ENCODE data around the gene UBASH3A.

The UBASH3A gene

GRCh38 chr21:42411891-42412635 lies 8.4 kb downstream of the UBASH3A start:
- in situ Hi-C loops (cut with MboI; ENCODE audit: low sequenced_read_pairs, unreplicated experiment): no loop called here
- TF ChIP-seq, protein P1, sequence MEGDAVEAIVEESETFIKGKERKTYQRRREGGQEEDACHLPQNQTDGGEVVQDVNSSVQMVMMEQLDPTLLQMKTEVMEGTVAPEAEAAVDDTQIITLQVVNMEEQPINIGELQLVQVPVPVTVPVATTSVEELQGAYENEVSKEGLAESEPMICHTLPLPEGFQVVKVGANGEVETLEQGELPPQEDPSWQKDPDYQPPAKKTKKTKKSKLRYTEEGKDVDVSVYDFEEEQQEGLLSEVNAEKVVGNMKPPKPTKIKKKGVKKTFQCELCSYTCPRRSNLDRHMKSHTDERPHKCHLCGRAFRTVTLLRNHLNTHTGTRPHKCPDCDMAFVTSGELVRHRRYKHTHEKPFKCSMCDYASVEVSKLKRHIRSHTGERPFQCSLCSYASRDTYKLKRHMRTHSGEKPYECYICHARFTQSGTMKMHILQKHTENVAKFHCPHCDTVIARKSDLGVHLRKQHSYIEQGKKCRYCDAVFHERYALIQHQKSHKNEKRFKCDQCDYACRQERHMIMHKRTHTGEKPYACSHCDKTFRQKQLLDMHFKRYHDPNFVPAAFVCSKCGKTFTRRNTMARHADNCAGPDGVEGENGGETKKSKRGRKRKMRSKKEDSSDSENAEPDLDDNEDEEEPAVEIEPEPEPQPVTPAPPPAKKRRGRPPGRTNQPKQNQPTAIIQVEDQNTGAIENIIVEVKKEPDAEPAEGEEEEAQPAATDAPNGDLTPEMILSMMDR (IDR thresholded peaks at IDR 0.05; ENCODE audit: borderline replicate concordance, control extremely low read depth, extremely low read depth, insufficient read depth, missing control alignments): no peak

GRCh38 chr21:42412636-42412933 lies 8.9 kb downstream of the UBASH3A start:
- in situ Hi-C loops (cut with MboI; ENCODE audit: low sequenced_read_pairs, unreplicated experiment): no loop called here

More at GRCh38 chr21:42411891-42412635, 8.4 kb downstream of the UBASH3A start:
- no peak for DNase-seq (ENCODE audit: low spot score)

GRCh38 chr21:42413093-42413492 lies 9.4 kb downstream of the UBASH3A start:
- DNase-seq (ENCODE audit: low spot score): no peak
- in situ Hi-C loops (cut with MboI; ENCODE audit: low sequenced_read_pairs, unreplicated experiment): no loop called here

More at GRCh38 chr21:42412636-42412933, 8.9 kb downstream of the UBASH3A start:
- TF ChIP-seq, protein P1 (IDR thresholded peaks at IDR 0.05; ENCODE audit: borderline replicate concordance, control extremely low read depth, extremely low read depth, insufficient read depth, missing control alignments): no peak
- no peak for DNase-seq (ENCODE audit: low spot score)

DNA sequence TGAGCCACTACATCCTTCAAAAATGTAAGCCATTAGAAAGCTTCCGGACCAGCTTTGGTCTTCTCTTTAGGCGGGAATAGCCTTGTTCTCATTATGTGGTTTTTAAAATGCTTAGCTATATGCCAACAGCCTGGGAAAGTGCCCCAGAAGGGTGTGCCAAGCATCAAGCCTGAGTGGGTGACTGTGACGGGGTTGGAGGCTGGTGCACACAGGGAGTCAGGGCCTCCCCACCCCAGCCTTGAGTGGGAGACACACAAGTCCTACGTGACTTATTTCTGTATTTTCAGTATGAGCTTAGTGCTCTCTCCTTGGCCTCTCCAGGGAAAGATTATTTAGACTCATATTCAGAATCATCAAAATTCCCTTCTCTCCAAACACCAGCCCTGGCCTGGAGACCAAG lies 9.8 kb downstream of the UBASH3A start:
- no peak for DNase-seq (ENCODE audit: low spot score)
- TF ChIP-seq, protein P1 (IDR thresholded peaks at IDR 0.05; ENCODE audit: borderline replicate concordance, control extremely low read depth, extremely low read depth, insufficient read depth, missing control alignments): no peak
- in situ Hi-C loops (cut with MboI; ENCODE audit: low sequenced_read_pairs, unreplicated experiment): no loop called here

More at GRCh38 chr21:42413093-42413492, 9.4 kb downstream of the UBASH3A start:
- TF ChIP-seq, protein P1 (IDR thresholded peaks at IDR 0.05; ENCODE audit: borderline replicate concordance, control extremely low read depth, extremely low read depth, insufficient read depth, missing control alignments): no peak

GRCh38 chr21:42414066-42414465 lies 10.4 kb downstream of the UBASH3A start:
- in situ Hi-C loops (cut with MboI; ENCODE audit: low sequenced_read_pairs, unreplicated experiment): no loop called here
- TF ChIP-seq, protein P1 (IDR thresholded peaks at IDR 0.05; ENCODE audit: borderline replicate concordance, control extremely low read depth, extremely low read depth, insufficient read depth, missing control alignments): no peak
- no peak for DNase-seq (ENCODE audit: low spot score)

DNA sequence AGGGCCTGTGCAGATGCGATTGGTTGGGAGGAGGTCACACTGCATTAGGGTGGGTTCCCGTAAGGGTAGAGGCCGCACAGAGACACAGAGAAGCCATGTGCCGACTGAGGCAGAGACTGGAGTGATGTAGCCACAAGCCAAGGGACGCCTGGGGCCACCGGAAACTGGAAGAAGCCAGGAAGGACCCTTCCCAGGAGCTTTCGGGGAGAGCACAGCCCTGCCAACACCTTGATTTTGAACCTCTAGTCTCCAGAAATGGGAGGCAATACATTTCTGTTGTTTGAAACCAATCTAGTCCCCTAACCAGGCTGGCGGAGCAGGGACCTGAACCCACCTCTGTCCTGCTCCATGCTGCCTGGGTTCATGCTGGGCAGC lies 10.8 kb downstream of the UBASH3A start:
- in situ Hi-C loops (cut with MboI; ENCODE audit: low sequenced_read_pairs, unreplicated experiment): no loop called here
- TF ChIP-seq, protein P1 (IDR thresholded peaks at IDR 0.05; ENCODE audit: borderline replicate concordance, control extremely low read depth, extremely low read depth, insufficient read depth, missing control alignments): no peak
- no peak for DNase-seq (ENCODE audit: low spot score)

All from GM13976 (cell line).